GM23338 (cell line): ENCODE measurements around the gene DNAAF5. TPM values are rescaled to one million over a fixed set of nuclear protein-coding genes. Genes with fewer than 3 reads are reported as not detected.

Source experiments
- ATAC-seq: fragments of 200-7000 bp; cut with Tn5 transposase; 3 replicates; pipeline ENCODE4 v1.9.1; 2020
- DNase-seq: peaks from one replicate; pipeline ENCODE4 v3.0.0-alpha.2; 2015; ENCODE audit warnings: low spot score
- H2AFZ ChIP-seq: fragments of 200-600 bp; sonication (generic); 2 replicates; pipeline ENCODE4 v1.8.0; 2016; ENCODE audit warnings: antibody characterized with exemption, mild to moderate bottlenecking, moderate library complexity
- H3F3A ChIP-seq: fragments of 200-600 bp; sonication (generic); replicated peaks from 2 replicates; pipeline ENCODE4 v1.8.0; 2017; ENCODE audit warnings: antibody characterized with exemption, mixed run types, low read depth
- H3K27ac ChIP-seq: fragments of 200-600 bp; sonication (generic); 2 replicates; pipeline ENCODE4 v1.6.1; 2016; ENCODE audit warnings: low read depth
- H3K27me3 ChIP-seq: fragments of 200-600 bp; sonication (generic); 2 replicates; pipeline ENCODE4 v1.8.0; 2016; ENCODE audit warnings: mild to moderate bottlenecking, mixed run types, moderate library complexity; ENCODE audit not compliant: insufficient read depth
- H3K36me3 ChIP-seq: fragments of 200-600 bp; sonication (generic); 2 replicates; pipeline ENCODE4 v1.8.0; 2016; ENCODE audit warnings: mild to moderate bottlenecking; ENCODE audit not compliant: insufficient read depth
- H3K4me1 ChIP-seq: fragments of 200-600 bp; sonication (generic); 2 replicates; pipeline ENCODE4 v1.8.0; 2016; ENCODE audit warnings: mild to moderate bottlenecking, moderate library complexity; ENCODE audit not compliant: insufficient read depth
- H3K4me2 ChIP-seq: fragments of 200-600 bp; sonication (generic); 2 replicates; pipeline ENCODE4 v1.7.1; 2017; ENCODE audit warnings: mixed run types
- H3K4me3 ChIP-seq: fragments of 200-600 bp; sonication (generic); 2 replicates; pipeline ENCODE4 v1.6.1; 2016; ENCODE audit warnings: mixed run types
- H3K79me2 ChIP-seq: fragments of 200-600 bp; sonication (generic); replicated peaks from 2 replicates; pipeline ENCODE4 v1.8.0; 2017; ENCODE audit warnings: mild to moderate bottlenecking; ENCODE audit not compliant: insufficient read depth
- H3K9me2 ChIP-seq: fragments of 200-600 bp; sonication (generic); 2 replicates; pipeline ENCODE4 v1.8.0; 2017; ENCODE audit not compliant: insufficient read depth
- H4K20me1 ChIP-seq: fragments of 200-600 bp; sonication (generic); replicated peaks from 2 replicates; pipeline ENCODE4 v1.8.0; 2017; ENCODE audit warnings: mild to moderate bottlenecking; ENCODE audit not compliant: insufficient read depth
- H3K27ac Mint-ChIP-seq: 2 replicates; pipeline ENCODE4 v1.8.0; 2020; ENCODE audit warnings: inconsistent platforms, mild to moderate bottlenecking, moderate library complexity, mixed read lengths
- H3K27me3 Mint-ChIP-seq: 3 replicates; pipeline ENCODE4 v1.8.0; 2022; ENCODE audit warnings: low read depth, mild to moderate bottlenecking, moderate library complexity, mixed read lengths, inconsistent platforms; ENCODE audit not compliant: insufficient read depth, poor library complexity
- H3K36me3 Mint-ChIP-seq: 3 replicates; pipeline ENCODE4 v1.8.0; 2021; ENCODE audit warnings: low read depth, mild to moderate bottlenecking, inconsistent platforms, moderate library complexity, mixed read lengths
- H3K4me1 Mint-ChIP-seq: 3 replicates; pipeline ENCODE4 v1.8.0; 2020; ENCODE audit warnings: mild to moderate bottlenecking, inconsistent platforms, mixed read lengths
- H3K4me3 Mint-ChIP-seq: 3 replicates; pipeline ENCODE4 v1.8.0; 2021; ENCODE audit warnings: moderate library complexity, mild to moderate bottlenecking, inconsistent platforms, mixed read lengths
- H3K9me3 Mint-ChIP-seq: 3 replicates; pipeline ENCODE4 v1.8.0; 2020; ENCODE audit warnings: moderate library complexity, mild to moderate bottlenecking, inconsistent platforms, mixed read lengths
- CREB1 ChIP-seq: fragments of 250-450 bp; sonication (Bioruptor Pico); IDR thresholded peaks from 2 replicates; pipeline ENCODE4 v1.5.0; 2020; ENCODE audit warnings: low read depth, mild to moderate bottlenecking, moderate library complexity
- CTCF ChIP-seq, 2 experiments: fragments of 200-600 bp in 1 of 2; sonication (generic) in 1 of 2; conservative IDR thresholded peaks; 2 replicates each; pipeline versions ENCODE4 v1.5.1 to v1.6.1; 2016 to 2017; ENCODE audit warnings: antibody characterized with exemption in 2 of 2, low read depth in 2 of 2, mild to moderate bottlenecking in 2 of 2, moderate library complexity in 1 of 2
- EZH2 ChIP-seq: fragments of 200-600 bp; sonication (generic); IDR thresholded peaks from one replicate; pipeline ENCODE4 v1.8.0; 2017; ENCODE audit warnings: antibody characterized with exemption, mild to moderate bottlenecking, low read depth; ENCODE audit not compliant: unreplicated experiment
- EZH2phosphoT487 ChIP-seq: fragments of 200-600 bp; sonication (generic); IDR thresholded peaks from one replicate; pipeline ENCODE4 v1.8.1; 2018; ENCODE audit warnings: antibody characterized with exemption; ENCODE audit not compliant: unreplicated experiment
- JUNB ChIP-seq: IDR thresholded peaks from one replicate; pipeline ENCODE4 v1.6.1; 2016; ENCODE audit warnings: antibody characterized with exemption; ENCODE audit not compliant: unreplicated experiment
- NANOG ChIP-seq: IDR thresholded peaks from 2 replicates; pipeline ENCODE4 v1.6.1; 2016; ENCODE audit warnings: antibody characterized with exemption, borderline replicate concordance
- POLR2AphosphoS5 ChIP-seq: IDR thresholded peaks from 2 replicates; pipeline ENCODE4 v1.6.1; 2016; ENCODE audit warnings: antibody characterized with exemption, low read depth
- REST ChIP-seq: IDR thresholded peaks from one replicate; pipeline ENCODE4 v1.6.1; 2018; ENCODE audit warnings: antibody characterized with exemption; ENCODE audit not compliant: unreplicated experiment
- STAT1 ChIP-seq: IDR thresholded peaks from one replicate; pipeline ENCODE4 v1.6.1; 2016; ENCODE audit warnings: antibody characterized with exemption; ENCODE audit not compliant: unreplicated experiment
- ZNF114 ChIP-seq: fragments of 250-450 bp; sonication (Bioruptor Pico); IDR thresholded peaks from 2 replicates; pipeline ENCODE4 v1.5.0; 2020; ENCODE audit warnings: mild to moderate bottlenecking, moderate library complexity
- ZNF331 ChIP-seq: fragments of 250-450 bp; sonication (Bioruptor Pico); IDR thresholded peaks from 2 replicates; pipeline ENCODE4 v1.5.0; 2020; ENCODE audit warnings: low read depth, mild to moderate bottlenecking, moderate library complexity
- polyA plus RNA-seq: library from polyadenylated mRNA; unstranded; fragments of >200 nt; fragmentation: Nextera tagmentation; extraction: Ambion mirVana; gene quantifications from 2 replicates; pipeline ENCODE4 v1.2.1, GENCODE V29; 2016
- total RNA-seq: library from RNA; depleted of rRNA; stranded (reverse); fragments of >200 nt; shearing (Covaris generic); gene quantifications from 2 replicates; pipeline ENCODE4 v1.2.3, GENCODE V29; 2014

Gene DNAAF5
- total and polyA plus RNA-seq, 2 experiments from 2014 or later: 20.4 to 86.7 TPM

- no peaks in the 10 kb centered on the region; the same call in 1 of the 3 replicates for H3K4me1 Mint-ChIP-seq
- no peaks in the 10 kb centered on the region for H3K27me3 ChIP-seq
- H3K4me3 ChIP-seq: no peak overlapping the region
- no peak for TF ChIP-seq EZH2
- TF ChIP-seq POLR2AphosphoS5: no peak
- TF ChIP-seq REST: no peak
- no peak for TF ChIP-seq STAT1
- TF ChIP-seq ZNF114: no peak
- TF ChIP-seq JUNB: no peak
- no peak for TF ChIP-seq EZH2phosphoT487
- TF ChIP-seq ZNF331 (CRISPR knock-in tag): no peak
- no peak for TF ChIP-seq CREB1
- TF ChIP-seq NANOG: no peak
- peaks cover 6% of the 10 kb centered on the region; the same call in 1 of the 2 replicates for H3K36me3 ChIP-seq
- H3K79me2 ChIP-seq: 0 out of 2 replicates have a peak, but pooled peaks cover 4% of the 10 kb centered on the region
- H3K4me2 ChIP-seq: no peak overlapping the region
- no peak for DNase-seq
- H4K20me1 ChIP-seq: peaks cover 14% of the 10 kb centered on the region; the same call in 1 of the 2 replicates
- ATAC-seq: no peak
- H3K27ac Mint-ChIP-seq: no peak overlapping the region
- peaks cover 38% of the 10 kb centered on the region for H3K36me3 Mint-ChIP-seq
- peaks cover 8% of the 10 kb centered on the region for H3K27me3 Mint-ChIP-seq
- no peak overlapping the region for H3K4me3 Mint-ChIP-seq
- H3F3A ChIP-seq: peaks cover 8% of the 10 kb centered on the region; the same call in 1 of the 2 replicates
- no peak overlapping the region for H3K27ac ChIP-seq
- H3K4me1 ChIP-seq: no peaks in the 10 kb centered on the region
- H3K9me3 Mint-ChIP-seq: no peaks in the 10 kb centered on the region; the same call in 2 of the 3 replicates
- H2AFZ ChIP-seq: no peak overlapping the region
- H3K9me2 ChIP-seq: no peaks in the 10 kb centered on the region
Measured at GRCh38 chr7:771234-772004, 44.9 kb downstream of the DNAAF5 start.

GRCh38 chr7:772005-772294 lies 45.5 kb downstream of the DNAAF5 start:
- Histone ChIP-seq H3K36me3 (peaks cover 6% of the 10 kb centered on the region; the same call in 1 of the 2 replicates), H3K27ac (no peak overlapping the region), H3K4me3 (no peak overlapping the region), H3K4me1 (no peaks in the 10 kb centered on the region), H4K20me1 (peaks cover 14% of the 10 kb centered on the region; the same call in 1 of the 2 replicates), H3F3A (peaks cover 8% of the 10 kb centered on the region; the same call in 1 of the 2 replicates), H2AFZ (no peak overlapping the region), H3K27me3 (no peaks in the 10 kb centered on the region), H3K4me2 (no peak overlapping the region), H3K9me2 (no peaks in the 10 kb centered on the region), H3K79me2 (0 out of 2 replicates have a peak, but pooled peaks cover 4% of the 10 kb centered on the region)
- Mint-ChIP-seq H3K36me3 (peaks cover 39% of the 10 kb centered on the region), H3K27me3 (peaks cover 8% of the 10 kb centered on the region), H3K27ac (no peak overlapping the region), H3K4me1 (no peaks in the 10 kb centered on the region; the same call in 1 of the 3 replicates), H3K4me3 (no peak overlapping the region), H3K9me3 (no peaks in the 10 kb centered on the region; the same call in 1 of the 3 replicates)
- ATAC-seq (no peak), DNase-seq (no peak)
- TF ChIP-seq REST (no peak), STAT1 (no peak), CTCF (conservative IDR thresholded peaks at IDR 0.05; ENCODE audit: low read depth in 2 of 2) (no peak), EZH2phosphoT487 (no peak)
